GM12878 (cell line): ENCODE measurements around the gene P4HTM. TPM values are rescaled to one million over a fixed set of nuclear protein-coding genes. Genes with fewer than 3 reads are reported as not detected.

Source experiments
- ATAC-seq: fragments of 200-7000 bp; cut with Tn5 transposase; 3 replicates; pipeline ENCODE4 v1.9.1; 2020; ENCODE audit warnings: mild to moderate bottlenecking, moderate library complexity
- BruUV-seq: library from RNA; stranded (reverse); fragments of 400-500 nt; replicated peaks from 2 replicates; lab custom pipeline; 2021; lab: Mats Ljungman, UMichigan
- CTCF ChIA-PET: fragments of 300-600 bp; sonication (Branson Sonifier 250); formaldehyde crosslinking; extraction: SDS; loops from one replicate; lab custom pipeline; 2021; ENCODE audit warnings: inconsistent platforms; lab: Yijun Ruan, JAX
- POLR2A ChIA-PET: fragments of 350-600 bp; formaldehyde crosslinking; extraction: SDS; loops from one replicate; lab custom pipeline; 2021; ENCODE audit warnings: inconsistent platforms; lab: Charles Lee
- RAD21 ChIA-PET: fragments of 300-600 bp; sonication (Branson Sonifier 250); formaldehyde crosslinking; loops from one replicate; lab custom pipeline; 2023; ENCODE audit warnings: antibody characterized with exemption; ENCODE audit not compliant: unreplicated experiment; lab: Charles Lee
- SMC1A ChIA-PET: fragments of 300-600 bp; sonication (Branson Sonifier 250); formaldehyde crosslinking; loops from one replicate; lab custom pipeline; 2023; ENCODE audit not compliant: unreplicated experiment, uncharacterized antibody; lab: Charles Lee
- DNase-seq: peaks from one replicate; pipeline ENCODE4 v3.0.0-alpha.2; 2011; ENCODE audit warnings: low read depth, low spot score
- FAIRE-seq: peaks from 3 replicates; lab custom pipeline; 2011; peaks lifted over from hg19 to GRCh38; lab: Jason Lieb, UNC
- H2AFZ ChIP-seq: 2 replicates; pipeline ENCODE4 v1.6.0; 2011; ENCODE audit warnings: low read depth, low read length, control low read depth; ENCODE audit not compliant: control insufficient read depth
- H3K27ac ChIP-seq: 2 replicates; pipeline ENCODE4 v1.5.1; 2011; ENCODE audit warnings: control low read depth; ENCODE audit not compliant: control insufficient read depth, insufficient read depth
- H3K27me3 ChIP-seq, 2 experiments: replicated peaks in 1 of 2; 2 replicates each; pipeline versions ENCODE4 v1.6.0 to v1.6.1; 2011; ENCODE audit warnings: low read length in 1 of 2; ENCODE audit not compliant: control insufficient read depth in 2 of 2, insufficient read depth in 2 of 2
- H3K36me3 ChIP-seq, 2 experiments: 2 replicates each; pipeline ENCODE4 v1.5.1; 2011; ENCODE audit warnings: low read length in 1 of 2; ENCODE audit not compliant: control insufficient read depth in 2 of 2, insufficient read depth in 2 of 2
- H3K4me1 ChIP-seq: 2 replicates; pipeline ENCODE4 v1.6.1; 2011; ENCODE audit warnings: mild to moderate bottlenecking, low read length, moderate library complexity, mixed read lengths; ENCODE audit not compliant: control insufficient read depth, insufficient read depth
- H3K4me2 ChIP-seq: 2 replicates; pipeline ENCODE4 v1.6.0; 2011; ENCODE audit warnings: control low read depth; ENCODE audit not compliant: control insufficient read depth, insufficient read depth
- H3K4me3 ChIP-seq: fragments of 200-600 bp; sonication (generic); 2 replicates; pipeline ENCODE4 v1.5.1; 2016
- H3K79me2 ChIP-seq: 2 replicates; pipeline ENCODE4 v1.6.0; 2011; ENCODE audit warnings: low read length; ENCODE audit not compliant: control insufficient read depth, insufficient read depth
- H3K9ac ChIP-seq: 2 replicates; pipeline ENCODE4 v1.8.0; 2011; ENCODE audit warnings: low read length, control low read depth, mixed read lengths; ENCODE audit not compliant: control insufficient read depth, insufficient read depth
- H3K9me3 ChIP-seq: replicated peaks from 3 replicates; pipeline ENCODE4 v1.5.1; 2011; ENCODE audit warnings: mild to moderate bottlenecking, low read length; ENCODE audit not compliant: control insufficient read depth, insufficient read depth
- H4K20me1 ChIP-seq: 2 replicates; pipeline ENCODE4 v1.6.0; 2011; ENCODE audit not compliant: control insufficient read depth, insufficient read depth
- FOXM1 ChIP-seq: IDR thresholded peaks from 2 replicates; pipeline ENCODE4 v1.6.1; 2012; ENCODE audit warnings: low read depth, mild to moderate bottlenecking, inconsistent platforms, low read length, moderate library complexity
- TBL1XR1 ChIP-seq: IDR thresholded peaks from 2 replicates; pipeline ENCODE4 v1.6.1; 2012; ENCODE audit warnings: low read depth, low read length, improper control_type of control experiment
- WGBS: methylation state at CpG from one replicate; pipeline ENCODE4 v1.1.6; 2016; ENCODE audit warnings: low lambda C conversion rate; ENCODE audit not compliant: insufficient replicate concordance, insufficient coverage; ENCODE audit errors: missing lambda C conversion rate; 5-methylcytosine and 5-hydroxymethylcytosine counted together
- in situ Hi-C: fragments of 300-500 bp; cut with MboI; formaldehyde crosslinking; loops from 9 replicates; pipeline ENCODE4 v1.14.3; 2018; ENCODE audit warnings: mixed read lengths
- intact Hi-C: fragments of 100-400 bp; cut with micrococcal nuclease; formaldehyde crosslinking; loops from one replicate; pipeline ENCODE4 v1.14.2; 2022; ENCODE audit not compliant: unreplicated experiment
- polyA plus RNA-seq, 11 experiments: library from polyadenylated mRNA; depleted of rRNA in 4 of 11; unstranded in 6 of 11; stranded (reverse) in 5 of 11; fragments of >200 nt; fragmentation: Nextera tagmentation in 4 of 11; fragmentation: Illumina TruSeq in 1 of 11; extraction: Ambion mirVana in 4 of 11; extraction: Trizol in 1 of 11; gene quantifications; 1 replicate in 1 of 11; 2 replicates in 10 of 11; pipeline versions ENCODE4 v1.2.1 to v1.2.3, GENCODE V29; 2011 to 2016; ENCODE audit warnings: inconsistent platforms in 2 of 11, missing spikeins in 2 of 11, low read depth in 1 of 11
- total RNA-seq, 4 experiments: library from RNA; depleted of rRNA in 3 of 4; stranded (reverse); fragments of >200 nt in 3 of 4; fragmentation: Illumina TruSeq in 1 of 4; extraction: Trizol in 1 of 4; gene quantifications; 2 replicates each; pipeline versions ENCODE4 v1.2.1 to v1.2.3, GENCODE V29; 2013 to 2021
- TF ChIP-seq, protein P1 (sequence below): fragments of 450-650 bp; IDR thresholded peaks from 2 replicates; pipeline ENCODE4 v1.6.1; 2018; ENCODE audit warnings: mild to moderate bottlenecking, low read depth, moderate library complexity; ENCODE audit not compliant: partially characterized antibody
- TF ChIP-seq, protein P2 (sequence below): fragments of 450-650 bp; IDR thresholded peaks from 2 replicates; pipeline ENCODE4 v1.6.1; 2017; ENCODE audit warnings: antibody characterized with exemption, mild to moderate bottlenecking, moderate library complexity
- TF ChIP-seq, protein P3 (sequence below): fragments of 450-650 bp; IDR thresholded peaks from 2 replicates; pipeline ENCODE4 v1.6.1; 2014; ENCODE audit warnings: mild to moderate bottlenecking

Gene P4HTM
- total and polyA plus RNA-seq, 10 of the 15 experiments (the other 5 are each of a cell fraction or from before 2014, with no cell fraction given) = 0.76 to 28.8 (median 22.9) TPM

DNA sequence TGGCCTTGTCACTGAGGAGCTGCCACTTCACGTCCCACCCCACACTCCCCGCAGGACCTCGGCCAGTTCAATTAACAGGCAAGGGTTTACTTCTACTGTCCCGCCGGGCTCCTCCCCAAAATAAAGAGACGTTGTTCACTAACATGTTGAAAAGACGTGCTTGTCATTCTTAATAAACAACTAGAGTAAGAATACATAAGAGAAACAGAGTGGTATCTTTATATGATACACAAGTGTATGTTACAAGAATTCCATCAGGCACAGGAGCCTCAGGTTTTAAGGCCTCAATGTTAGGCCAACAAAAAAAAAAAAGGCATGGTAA, 39.5 kb downstream of the P4HTM start:
- in situ Hi-C loops = no loop called here
- Histone ChIP-seq H3K36me3 (peaks cover 36 to 42% of the 10 kb centered on the region in 2 experiments), H3K4me3 (no peak overlapping the region), H3K79me2 (peaks cover 29% of the 10 kb centered on the region), H4K20me1 (no peaks in the 10 kb centered on the region), H3K4me1 (peaks cover 13% of the 10 kb centered on the region), H3K4me2 (peak overlapping the region; percentile 65), H3K27me3 (no peaks in the 10 kb centered on the region), H2AFZ (peak overlapping the region; percentile 25), H3K9me3 (no peaks in the 10 kb centered on the region), H3K27ac (peak overlapping the region; percentile 76; the same call in 1 of the 2 replicates), H3K9ac (no peak overlapping the region; the same call in 1 of the 2 replicates)
- FAIRE-seq (no peak), ATAC-seq (no peak), DNase-seq (no peak)
- ChIA-PET RAD21 (interaction anchor here (0.7 to 2.3 kb wide), 6 partner anchors 22 to 313 kb away, joined by 3 to 32 read pairs (median 5); partner anchors contain the start of genes P4HTM, QRICH1 and WDR6), POLR2A (interaction anchor here (0.6 to 2.3 kb wide), 8 partner anchors 10 to 776 kb away, joined by 3 to 27 read pairs (median 8); partner anchors contain the start of genes DALRD3, P4HTM, QRICH1 and WDR6), CTCF (interaction anchor here (0.6 to 2.3 kb wide), 12 partner anchors 9 to 458 kb away, joined by 3 to 45 read pairs (median 4); partner anchors contain the start of genes P4HTM and WDR6), SMC1A (interaction anchor here (0.7 to 1.5 kb wide), 9 partner anchors 10 to 420 kb away, joined by 3 to 6 read pairs (median 4); partner anchors contain the start of gene WDR6)
- BruUV-seq = no TSS peak
- TF ChIP-seq, protein P1, sequence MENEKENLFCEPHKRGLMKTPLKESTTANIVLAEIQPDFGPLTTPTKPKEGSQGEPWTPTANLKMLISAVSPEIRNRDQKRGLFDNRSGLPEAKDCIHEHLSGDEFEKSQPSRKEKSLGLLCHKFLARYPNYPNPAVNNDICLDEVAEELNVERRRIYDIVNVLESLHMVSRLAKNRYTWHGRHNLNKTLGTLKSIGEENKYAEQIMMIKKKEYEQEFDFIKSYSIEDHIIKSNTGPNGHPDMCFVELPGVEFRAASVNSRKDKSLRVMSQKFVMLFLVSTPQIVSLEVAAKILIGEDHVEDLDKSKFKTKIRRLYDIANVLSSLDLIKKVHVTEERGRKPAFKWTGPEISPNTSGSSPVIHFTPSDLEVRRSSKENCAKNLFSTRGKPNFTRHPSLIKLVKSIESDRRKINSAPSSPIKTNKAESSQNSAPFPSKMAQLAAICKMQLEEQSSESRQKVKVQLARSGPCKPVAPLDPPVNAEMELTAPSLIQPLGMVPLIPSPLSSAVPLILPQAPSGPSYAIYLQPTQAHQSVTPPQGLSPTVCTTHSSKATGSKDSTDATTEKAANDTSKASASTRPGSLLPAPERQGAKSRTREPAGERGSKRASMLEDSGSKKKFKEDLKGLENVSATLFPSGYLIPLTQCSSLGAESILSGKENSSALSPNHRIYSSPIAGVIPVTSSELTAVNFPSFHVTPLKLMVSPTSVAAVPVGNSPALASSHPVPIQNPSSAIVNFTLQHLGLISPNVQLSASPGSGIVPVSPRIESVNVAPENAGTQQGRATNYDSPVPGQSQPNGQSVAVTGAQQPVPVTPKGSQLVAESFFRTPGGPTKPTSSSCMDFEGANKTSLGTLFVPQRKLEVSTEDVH = peak; percentile 42
- TF ChIP-seq TBL1XR1 = 0 out of 2 replicates have a peak, but pooled peaks have one; percentile 0
- TF ChIP-seq, protein P2, sequence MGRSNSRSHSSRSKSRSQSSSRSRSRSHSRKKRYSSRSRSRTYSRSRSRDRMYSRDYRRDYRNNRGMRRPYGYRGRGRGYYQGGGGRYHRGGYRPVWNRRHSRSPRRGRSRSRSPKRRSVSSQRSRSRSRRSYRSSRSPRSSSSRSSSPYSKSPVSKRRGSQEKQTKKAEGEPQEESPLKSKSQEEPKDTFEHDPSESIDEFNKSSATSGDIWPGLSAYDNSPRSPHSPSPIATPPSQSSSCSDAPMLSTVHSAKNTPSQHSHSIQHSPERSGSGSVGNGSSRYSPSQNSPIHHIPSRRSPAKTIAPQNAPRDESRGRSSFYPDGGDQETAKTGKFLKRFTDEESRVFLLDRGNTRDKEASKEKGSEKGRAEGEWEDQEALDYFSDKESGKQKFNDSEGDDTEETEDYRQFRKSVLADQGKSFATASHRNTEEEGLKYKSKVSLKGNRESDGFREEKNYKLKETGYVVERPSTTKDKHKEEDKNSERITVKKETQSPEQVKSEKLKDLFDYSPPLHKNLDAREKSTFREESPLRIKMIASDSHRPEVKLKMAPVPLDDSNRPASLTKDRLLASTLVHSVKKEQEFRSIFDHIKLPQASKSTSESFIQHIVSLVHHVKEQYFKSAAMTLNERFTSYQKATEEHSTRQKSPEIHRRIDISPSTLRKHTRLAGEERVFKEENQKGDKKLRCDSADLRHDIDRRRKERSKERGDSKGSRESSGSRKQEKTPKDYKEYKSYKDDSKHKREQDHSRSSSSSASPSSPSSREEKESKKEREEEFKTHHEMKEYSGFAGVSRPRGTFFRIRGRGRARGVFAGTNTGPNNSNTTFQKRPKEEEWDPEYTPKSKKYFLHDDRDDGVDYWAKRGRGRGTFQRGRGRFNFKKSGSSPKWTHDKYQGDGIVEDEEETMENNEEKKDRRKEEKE = no peak
- TF ChIP-seq, protein P3, sequence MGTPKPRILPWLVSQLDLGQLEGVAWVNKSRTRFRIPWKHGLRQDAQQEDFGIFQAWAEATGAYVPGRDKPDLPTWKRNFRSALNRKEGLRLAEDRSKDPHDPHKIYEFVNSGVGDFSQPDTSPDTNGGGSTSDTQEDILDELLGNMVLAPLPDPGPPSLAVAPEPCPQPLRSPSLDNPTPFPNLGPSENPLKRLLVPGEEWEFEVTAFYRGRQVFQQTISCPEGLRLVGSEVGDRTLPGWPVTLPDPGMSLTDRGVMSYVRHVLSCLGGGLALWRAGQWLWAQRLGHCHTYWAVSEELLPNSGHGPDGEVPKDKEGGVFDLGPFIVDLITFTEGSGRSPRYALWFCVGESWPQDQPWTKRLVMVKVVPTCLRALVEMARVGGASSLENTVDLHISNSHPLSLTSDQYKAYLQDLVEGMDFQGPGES = no peak
- TF ChIP-seq FOXM1 = no peak
- intact Hi-C loops = loop anchor here (2.0 to 10.0 kb wide), 3 partner anchors 65 to 645 kb away; partner anchors contain the start of genes APEH, QRICH1 and USP4
- WGBS = under 1% methylated on average over 7 of the region's 7 CpGs
